ENCODE results near the gene FERMT1.

The FERMT1 gene

DNA sequence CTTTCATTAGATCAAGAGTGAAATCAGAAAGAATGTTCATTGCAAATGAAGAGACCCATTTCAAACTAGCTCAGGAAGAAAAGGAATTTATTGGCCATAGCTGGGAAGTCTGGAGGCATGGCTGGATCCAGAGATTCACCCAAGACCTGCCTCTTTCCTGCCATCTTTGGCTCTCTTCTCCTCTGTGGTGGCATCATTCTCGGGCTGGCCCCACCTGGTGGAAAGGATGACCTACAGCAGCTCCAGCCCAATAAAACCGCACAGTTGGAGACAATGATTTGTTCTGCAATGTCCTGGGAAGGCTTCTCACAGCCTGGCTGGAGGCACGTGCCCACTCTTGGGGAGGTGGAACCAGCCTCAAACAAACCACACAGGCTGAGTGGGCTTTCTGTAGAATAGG is 18.1 kb upstream of the FERMT1 start:
- H3K4me3 ChIP-seq (ENCODE audit: low read depth in 1 of 2, low read length in 2 of 2): no peak overlapping the region
- no peaks in the 10 kb centered on the region for H3K9me3 ChIP-seq (ENCODE audit: low read length)
- H3K27ac ChIP-seq (ENCODE audit: low read depth, low read length): no peak overlapping the region
- peaks cover 0 to 3% of the 10 kb centered on the region in 2 donors for H3K27me3 ChIP-seq (ENCODE audit: control insufficient read depth in 1 of 2, insufficient read depth in 2 of 2, low read length in 2 of 2)
- H3K4me1 ChIP-seq (ENCODE audit: insufficient read depth, low read length): no peaks in the 10 kb centered on the region
- no peak overlapping the region for H3K9ac ChIP-seq (ENCODE audit: low read length)
- H3K36me3 ChIP-seq (ENCODE audit: insufficient read depth, low read length): no peaks in the 10 kb centered on the region

DNA sequence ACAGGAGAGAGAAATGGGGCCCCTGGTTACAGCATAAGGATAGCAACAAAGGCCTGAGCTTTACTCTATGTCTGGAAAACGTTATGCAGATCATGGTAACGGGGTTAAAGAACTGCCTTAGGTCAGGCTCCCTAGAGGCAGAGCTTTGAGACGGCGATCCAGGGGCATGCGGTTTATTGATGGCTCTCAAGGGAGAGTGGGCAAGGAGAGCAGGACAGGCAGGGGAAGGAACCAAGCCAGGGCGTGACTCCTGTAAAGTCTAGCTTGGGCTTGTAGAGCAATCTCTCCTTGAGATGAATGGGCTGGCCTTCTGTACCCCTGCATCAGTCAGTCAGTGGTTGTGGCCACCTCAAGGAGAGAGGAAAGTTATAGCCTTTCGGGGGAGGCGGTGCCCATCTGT is 12.5 kb upstream of the FERMT1 start:
- Histone ChIP-seq H3K27me3 (ENCODE audit: control insufficient read depth in 1 of 2, insufficient read depth in 2 of 2, low read length in 2 of 2) (peaks cover 0 to 3% of the 10 kb centered on the region in 2 donors), H3K9ac (ENCODE audit: low read length) (no peak overlapping the region), H3K4me1 (ENCODE audit: insufficient read depth, low read length) (no peaks in the 10 kb centered on the region), H3K4me3 (ENCODE audit: low read depth in 1 of 2, low read length in 2 of 2) (no peak overlapping the region), H3K9me3 (ENCODE audit: low read length) (no peaks in the 10 kb centered on the region), H3K27ac (ENCODE audit: low read depth, low read length) (no peak overlapping the region), H3K36me3 (ENCODE audit: insufficient read depth, low read length) (no peaks in the 10 kb centered on the region)

DNA sequence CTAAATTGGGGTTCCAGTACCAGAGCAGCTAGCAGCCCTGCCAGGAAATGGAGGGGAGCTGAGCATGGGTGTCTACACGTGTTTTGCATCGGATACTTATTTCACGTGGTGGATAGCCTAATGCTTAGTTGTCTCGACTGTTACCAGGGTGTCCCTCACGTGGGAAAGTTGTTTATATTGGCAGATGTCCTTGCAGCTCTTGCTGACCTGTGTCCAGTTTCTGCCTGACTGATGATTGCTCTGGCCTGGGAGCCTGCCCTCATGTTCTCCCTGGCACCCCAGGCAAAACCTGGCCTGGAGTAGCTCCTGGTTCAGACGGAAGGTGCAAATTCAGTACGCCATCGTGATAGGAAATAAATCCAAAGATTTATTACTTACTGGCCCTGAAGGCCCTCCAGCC is 11.8 kb upstream of the FERMT1 start:
- H3K9me3 ChIP-seq (ENCODE audit: low read length): no peaks in the 10 kb centered on the region
- H3K27me3 ChIP-seq (ENCODE audit: control insufficient read depth in 1 of 2, insufficient read depth in 2 of 2, low read length in 2 of 2): peaks cover 0 to 3% of the 10 kb centered on the region in 2 donors
- no peaks in the 10 kb centered on the region for H3K4me1 ChIP-seq (ENCODE audit: insufficient read depth, low read length)
- H3K36me3 ChIP-seq (ENCODE audit: insufficient read depth, low read length): no peaks in the 10 kb centered on the region
- H3K4me3 ChIP-seq (ENCODE audit: low read depth in 1 of 2, low read length in 2 of 2): no peak overlapping the region
- H3K9ac ChIP-seq (ENCODE audit: low read length): no peak overlapping the region
- H3K27ac ChIP-seq (ENCODE audit: low read depth, low read length): no peak overlapping the region

DNA sequence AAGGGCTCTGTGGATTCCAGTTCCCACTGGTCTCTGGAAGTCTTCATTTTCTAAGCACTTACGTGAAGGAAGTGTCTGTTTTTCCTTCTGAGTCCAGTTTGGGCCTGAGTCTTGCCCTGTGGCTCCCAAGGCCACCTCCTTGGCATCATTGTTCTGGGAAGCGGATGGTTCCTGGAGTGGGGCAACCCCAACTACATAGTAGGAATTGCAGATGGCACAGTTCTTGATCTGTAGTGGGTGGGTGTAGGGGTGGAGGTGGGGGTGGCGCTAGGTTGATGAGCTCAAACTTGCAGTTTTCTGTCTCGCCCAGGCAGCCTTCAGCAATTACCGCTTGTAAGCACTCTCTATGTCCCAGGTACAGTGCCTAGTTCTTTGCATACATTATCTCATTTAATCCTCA is 7.2 kb upstream of the FERMT1 start:
- H3K27ac ChIP-seq (ENCODE audit: low read depth, low read length): no peak overlapping the region
- H3K4me3 ChIP-seq (ENCODE audit: low read depth in 1 of 2, low read length in 2 of 2): no peak overlapping the region
- no peaks in the 10 kb centered on the region for H3K36me3 ChIP-seq (ENCODE audit: insufficient read depth, low read length)
- H3K9ac ChIP-seq (ENCODE audit: low read length): no peak overlapping the region
- no peaks in the 10 kb centered on the region for H3K9me3 ChIP-seq (ENCODE audit: low read length)
- H3K4me1 ChIP-seq (ENCODE audit: insufficient read depth, low read length): no peaks in the 10 kb centered on the region
- no peaks in the 10 kb centered on the region for H3K27me3 ChIP-seq (ENCODE audit: control insufficient read depth in 1 of 2, insufficient read depth in 2 of 2, low read length in 2 of 2)

DNA sequence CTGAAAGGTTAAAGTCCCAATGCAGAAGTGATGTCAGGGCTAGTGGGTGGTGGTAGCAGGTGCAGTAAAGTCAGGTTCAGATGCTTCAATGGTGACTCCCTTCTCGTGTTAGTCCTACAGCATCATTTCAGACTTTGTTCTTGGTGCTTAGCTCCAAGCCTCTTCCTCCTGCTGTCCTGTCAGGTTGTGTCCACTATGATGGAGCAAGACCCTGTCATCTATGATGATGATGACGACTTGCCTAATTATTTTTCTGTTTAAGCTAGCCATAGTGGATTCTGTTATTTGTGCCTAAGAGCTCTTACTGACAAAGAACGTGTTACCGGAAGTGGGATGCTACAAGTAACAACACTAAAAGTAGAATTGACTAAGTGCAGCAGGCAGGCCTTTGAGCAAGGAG is 5.0 kb upstream of the FERMT1 start:
- H3K4me1 ChIP-seq (ENCODE audit: insufficient read depth, low read length): no peaks in the 10 kb centered on the region
- H3K4me3 ChIP-seq (ENCODE audit: low read depth in 1 of 2, low read length in 2 of 2): no peak overlapping the region
- H3K27me3 ChIP-seq (ENCODE audit: control insufficient read depth in 1 of 2, insufficient read depth in 2 of 2, low read length in 2 of 2): peaks cover 0 to 8% of the 10 kb centered on the region in 2 donors
- H3K36me3 ChIP-seq (ENCODE audit: insufficient read depth, low read length): no peaks in the 10 kb centered on the region
- H3K9ac ChIP-seq (ENCODE audit: low read length): no peak overlapping the region
- no peak overlapping the region for H3K27ac ChIP-seq (ENCODE audit: low read depth, low read length)
- H3K9me3 ChIP-seq (ENCODE audit: low read length): no peaks in the 10 kb centered on the region

DNA sequence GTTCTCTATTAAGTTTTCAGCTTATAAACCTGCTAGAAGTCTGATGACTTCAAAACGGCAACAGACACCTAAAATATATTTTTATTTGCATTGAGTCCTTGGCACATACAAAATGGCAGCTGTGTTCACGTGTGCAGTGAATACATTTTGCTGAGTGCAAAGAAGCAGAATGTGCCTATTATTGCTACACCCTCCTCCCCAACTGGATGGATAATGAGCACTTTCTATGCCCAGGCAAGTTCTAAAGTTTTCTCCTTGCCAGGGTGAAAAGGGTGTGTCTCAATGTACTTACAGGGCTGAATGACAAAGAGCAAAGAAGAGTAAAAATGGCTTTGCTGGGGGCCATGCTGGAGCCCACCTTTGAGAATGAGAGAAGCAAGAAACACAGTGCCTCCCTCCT is 4.0 kb upstream of the FERMT1 start:
- peaks cover 4% of the 10 kb centered on the region for H3K4me1 ChIP-seq (ENCODE audit: insufficient read depth, low read length)
- no peak overlapping the region for H3K27ac ChIP-seq (ENCODE audit: low read depth, low read length)
- H3K27me3 ChIP-seq (ENCODE audit: control insufficient read depth in 1 of 2, insufficient read depth in 2 of 2, low read length in 2 of 2): peaks cover 0 to 11% of the 10 kb centered on the region in 2 donors
- H3K36me3 ChIP-seq (ENCODE audit: insufficient read depth, low read length): no peaks in the 10 kb centered on the region
- H3K9ac ChIP-seq (ENCODE audit: low read length): no peak overlapping the region
- H3K4me3 ChIP-seq (ENCODE audit: low read depth in 1 of 2, low read length in 2 of 2): no peak overlapping the region
- no peaks in the 10 kb centered on the region for H3K9me3 ChIP-seq (ENCODE audit: low read length)

DNA sequence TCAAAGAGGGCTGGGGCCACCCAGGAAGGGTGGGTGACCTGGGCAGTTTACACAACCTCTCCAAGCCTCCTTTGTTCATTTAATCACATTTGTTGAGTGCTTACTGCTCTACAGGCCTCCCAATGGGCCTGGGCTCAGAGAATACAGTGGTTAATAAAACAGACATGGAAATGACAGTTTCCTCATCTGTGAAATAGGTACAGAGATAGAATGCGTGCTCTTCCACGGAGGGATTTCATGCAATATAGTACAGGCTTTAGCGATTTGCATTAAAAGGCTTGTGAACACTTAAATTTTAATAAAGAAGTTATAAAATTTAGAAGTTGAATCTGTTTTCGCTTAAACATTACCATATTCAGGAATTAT is 802 bp upstream of the FERMT1 start:
- Histone ChIP-seq H3K9ac (ENCODE audit: low read length) (no peak overlapping the region), H3K27ac (ENCODE audit: low read depth, low read length) (no peak overlapping the region), H3K4me3 (ENCODE audit: low read depth in 1 of 2, low read length in 2 of 2) (no peak overlapping the region)

DNA sequence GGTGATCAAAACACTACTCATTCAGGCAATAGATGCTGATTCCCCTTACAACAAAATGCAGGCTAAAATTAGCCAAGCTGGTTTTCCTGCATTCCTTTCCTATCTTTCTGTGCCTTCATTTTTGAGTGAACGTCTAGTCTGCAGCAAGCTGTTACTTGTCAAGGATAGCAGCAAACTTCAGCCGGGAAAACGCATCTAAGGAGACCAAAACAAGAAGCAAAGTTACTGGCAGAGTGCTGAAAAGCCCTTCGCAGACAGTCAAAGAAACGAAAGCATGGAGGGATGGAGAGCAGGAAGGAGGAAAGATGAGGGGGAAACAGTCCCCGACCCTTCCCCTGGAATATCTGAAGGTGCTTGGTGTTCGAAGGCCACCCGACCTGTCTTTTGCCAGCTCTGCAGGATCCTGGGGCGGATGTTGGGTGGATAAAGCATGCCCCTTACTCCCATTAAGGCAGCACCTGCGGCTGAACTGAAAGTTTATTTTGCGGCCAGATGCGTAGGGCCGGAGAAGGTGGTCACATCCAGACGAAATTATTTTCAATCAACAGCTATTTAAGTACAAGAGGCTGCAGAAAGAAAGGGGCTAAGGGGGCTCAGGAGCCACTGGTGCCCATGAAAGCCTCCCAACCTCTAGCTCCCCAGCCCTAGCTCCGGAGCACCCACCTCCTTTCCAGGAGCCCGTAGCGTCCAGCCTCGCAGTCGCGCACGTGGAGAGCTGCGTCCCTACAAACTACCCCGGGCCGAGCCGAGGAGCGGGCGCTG is 538 bp downstream of the FERMT1 start:
- H3K4me1 ChIP-seq (ENCODE audit: insufficient read depth, low read length): peaks cover 4% of the 10 kb centered on the region
- no peak overlapping the region for H3K9ac ChIP-seq (ENCODE audit: low read length)
- no peaks in the 10 kb centered on the region for H3K36me3 ChIP-seq (ENCODE audit: insufficient read depth, low read length)
- peaks cover 0 to 11% of the 10 kb centered on the region in 2 donors for H3K27me3 ChIP-seq (ENCODE audit: control insufficient read depth in 1 of 2, insufficient read depth in 2 of 2, low read length in 2 of 2)
- H3K27ac ChIP-seq (ENCODE audit: low read depth, low read length): no peak overlapping the region
- H3K4me3 ChIP-seq (ENCODE audit: low read depth in 1 of 2, low read length in 2 of 2): peak overlapping the region; percentile 51 to 67
- H3K9me3 ChIP-seq (ENCODE audit: low read length): no peaks in the 10 kb centered on the region

More for the DNA sequence above, 802 bp upstream of the FERMT1 start:
- no peaks in the 10 kb centered on the region for H3K9me3 ChIP-seq (ENCODE audit: low read length)
- H3K27me3 ChIP-seq (ENCODE audit: control insufficient read depth in 1 of 2, insufficient read depth in 2 of 2, low read length in 2 of 2): peaks cover 0 to 11% of the 10 kb centered on the region in 2 donors
- peaks cover 4% of the 10 kb centered on the region for H3K4me1 ChIP-seq (ENCODE audit: insufficient read depth, low read length)
- H3K36me3 ChIP-seq (ENCODE audit: insufficient read depth, low read length): no peaks in the 10 kb centered on the region

DNA sequence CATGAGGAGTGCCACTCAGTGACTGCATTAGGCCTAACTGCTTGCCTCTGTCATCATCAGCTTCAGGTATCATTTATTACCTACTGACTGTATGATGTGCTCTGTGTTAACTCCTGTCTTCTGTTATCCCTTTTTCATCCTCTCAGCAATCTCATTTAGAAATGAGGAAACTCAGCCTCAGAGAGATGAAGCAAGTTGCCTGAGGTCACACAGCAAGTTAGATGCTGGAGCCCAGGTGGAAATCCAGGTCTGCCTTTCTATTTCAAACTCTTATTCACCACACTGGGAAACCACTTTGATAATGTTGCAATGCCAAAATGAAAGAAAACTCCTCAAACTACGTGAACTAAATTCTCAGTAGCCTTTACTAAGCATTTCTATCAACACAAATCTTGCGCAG is 1.3 kb downstream of the FERMT1 start:
- H3K9me3 ChIP-seq (ENCODE audit: low read length): no peaks in the 10 kb centered on the region
- peaks cover 0 to 11% of the 10 kb centered on the region in 2 donors for H3K27me3 ChIP-seq (ENCODE audit: control insufficient read depth in 1 of 2, insufficient read depth in 2 of 2, low read length in 2 of 2)
- H3K4me3 ChIP-seq (ENCODE audit: low read depth in 1 of 2, low read length in 2 of 2): no peak overlapping the region
- no peaks in the 10 kb centered on the region for H3K36me3 ChIP-seq (ENCODE audit: insufficient read depth, low read length)
- no peak overlapping the region for H3K27ac ChIP-seq (ENCODE audit: low read depth, low read length)
- no peak overlapping the region for H3K9ac ChIP-seq (ENCODE audit: low read length)
- H3K4me1 ChIP-seq (ENCODE audit: insufficient read depth, low read length): peaks cover 4% of the 10 kb centered on the region

DNA sequence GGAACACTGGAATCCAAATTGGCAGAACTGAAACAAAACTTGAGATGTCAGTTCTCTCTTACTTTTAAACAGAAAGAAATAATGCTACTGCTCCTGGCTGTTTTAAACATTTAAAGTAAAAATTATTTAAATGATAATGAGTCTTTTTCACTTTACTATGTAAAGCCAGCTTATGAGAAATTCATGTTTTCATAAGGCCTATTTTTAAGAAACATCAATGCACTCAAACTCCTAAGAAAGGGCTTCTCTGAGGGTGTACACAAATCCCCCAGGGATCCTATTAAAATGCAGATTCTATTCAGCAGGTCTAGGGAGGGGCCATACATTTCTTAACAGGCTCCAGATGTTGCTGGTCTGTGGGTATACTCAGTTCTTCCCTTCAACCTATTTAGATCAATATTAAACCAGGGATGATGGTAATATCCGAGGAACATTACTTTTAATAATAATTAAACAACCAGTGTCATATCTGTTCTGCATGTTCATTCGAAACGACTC is 2.3 kb downstream of the FERMT1 start:
- Histone ChIP-seq H3K36me3 (ENCODE audit: insufficient read depth, low read length) (no peaks in the 10 kb centered on the region), H3K9me3 (ENCODE audit: low read length) (no peaks in the 10 kb centered on the region), H3K27ac (ENCODE audit: low read depth, low read length) (no peak overlapping the region), H3K9ac (ENCODE audit: low read length) (no peak overlapping the region), H3K4me3 (ENCODE audit: low read depth in 1 of 2, low read length in 2 of 2) (no peak overlapping the region), H3K4me1 (ENCODE audit: insufficient read depth, low read length) (peaks cover 4% of the 10 kb centered on the region), H3K27me3 (ENCODE audit: control insufficient read depth in 1 of 2, insufficient read depth in 2 of 2, low read length in 2 of 2) (peaks cover 0 to 11% of the 10 kb centered on the region in 2 donors)

DNA sequence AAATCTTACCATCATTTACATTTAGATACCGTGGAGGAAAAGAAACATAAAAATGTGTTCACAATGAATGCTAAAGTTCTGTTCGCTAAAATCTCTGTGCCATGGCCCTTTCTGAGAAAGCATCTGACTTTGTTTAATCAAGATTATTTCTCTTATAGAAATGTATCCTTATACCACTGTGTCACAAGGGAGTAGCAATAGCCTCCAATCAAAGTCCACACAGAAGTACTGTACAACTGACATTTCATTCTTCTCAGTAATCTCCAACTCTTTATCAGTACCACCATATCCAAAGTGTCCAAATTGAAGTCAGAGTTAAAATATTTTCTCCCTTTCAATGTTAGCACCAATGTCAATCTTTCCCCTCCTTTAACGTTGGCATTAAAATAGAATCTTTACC is 6.1 kb downstream of the FERMT1 start:
- Histone ChIP-seq H3K27me3 (ENCODE audit: control insufficient read depth in 1 of 2, insufficient read depth in 2 of 2, low read length in 2 of 2) (no peaks in the 10 kb centered on the region), H3K9ac (ENCODE audit: low read length) (no peak overlapping the region), H3K4me1 (ENCODE audit: insufficient read depth, low read length) (no peaks in the 10 kb centered on the region), H3K36me3 (ENCODE audit: insufficient read depth, low read length) (no peaks in the 10 kb centered on the region), H3K4me3 (ENCODE audit: low read depth in 1 of 2, low read length in 2 of 2) (no peak overlapping the region), H3K9me3 (ENCODE audit: low read length) (peaks cover 5% of the 10 kb centered on the region), H3K27ac (ENCODE audit: low read depth, low read length) (no peak overlapping the region)
